PFSK-1 (cell line): ENCODE data around the gene GOLGA2.

Experiments
- FOXP2 ChIP-seq: optimal IDR thresholded peaks from 2 replicates; pipeline ENCODE3; 2011; ENCODE audit warnings: borderline replicate concordance, control low read depth, inconsistent platforms; ENCODE audit not compliant: insufficient read depth; ENCODE audit errors: extremely low read length, extremely low read depth
- POLR2AphosphoS5 ChIP-seq: IDR thresholded peaks from 2 replicates; pipeline ENCODE4 v1.6.1; 2012; ENCODE audit warnings: low read depth, mild to moderate bottlenecking, control low read depth, low read length, moderate library complexity
- SIN3A ChIP-seq: IDR thresholded peaks from 2 replicates; pipeline ENCODE4 v1.6.1; 2012; ENCODE audit warnings: mild to moderate bottlenecking, low read length, moderate library complexity, borderline replicate concordance; ENCODE audit not compliant: insufficient read depth
- TAF1 ChIP-seq: IDR thresholded peaks from 2 replicates; pipeline ENCODE4 v1.6.1; 2012; ENCODE audit warnings: low read length, control low read depth, borderline replicate concordance; ENCODE audit not compliant: insufficient read depth
- TF ChIP-seq, protein P1 (sequence below), 2 experiments: IDR thresholded peaks; 2 replicates each; pipeline versions ENCODE4 v1.6.1 to v1.8.0; 2011 to 2012; ENCODE audit warnings: low read depth in 2 of 2, low read length in 2 of 2, control low read depth in 1 of 2, inconsistent platforms in 1 of 2, mild to moderate bottlenecking in 1 of 2, moderate library complexity in 1 of 2; ENCODE audit not compliant: insufficient read depth in 1 of 2

Gene GOLGA2

DNA sequence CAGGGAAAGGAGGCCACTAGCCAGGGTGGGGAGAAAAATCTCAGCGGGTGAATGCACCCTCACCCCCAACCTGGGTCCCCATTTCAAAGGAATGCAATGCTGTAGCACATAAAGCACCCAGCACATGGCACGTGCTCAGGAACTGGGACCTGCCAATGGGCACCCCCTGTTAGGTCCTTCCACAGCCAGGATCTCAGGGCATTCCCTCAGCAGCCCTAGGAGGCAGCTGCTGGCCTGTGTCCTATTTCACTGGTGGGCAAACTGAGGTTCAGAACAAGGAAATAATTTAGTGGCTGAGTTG is 63.9 kb downstream of the GOLGA2 start:
- TF ChIP-seq SIN3A (no peak), TAF1 (no peak), FOXP2 (no peak), POLR2AphosphoS5 (no peak)
- TF ChIP-seq, protein P1, sequence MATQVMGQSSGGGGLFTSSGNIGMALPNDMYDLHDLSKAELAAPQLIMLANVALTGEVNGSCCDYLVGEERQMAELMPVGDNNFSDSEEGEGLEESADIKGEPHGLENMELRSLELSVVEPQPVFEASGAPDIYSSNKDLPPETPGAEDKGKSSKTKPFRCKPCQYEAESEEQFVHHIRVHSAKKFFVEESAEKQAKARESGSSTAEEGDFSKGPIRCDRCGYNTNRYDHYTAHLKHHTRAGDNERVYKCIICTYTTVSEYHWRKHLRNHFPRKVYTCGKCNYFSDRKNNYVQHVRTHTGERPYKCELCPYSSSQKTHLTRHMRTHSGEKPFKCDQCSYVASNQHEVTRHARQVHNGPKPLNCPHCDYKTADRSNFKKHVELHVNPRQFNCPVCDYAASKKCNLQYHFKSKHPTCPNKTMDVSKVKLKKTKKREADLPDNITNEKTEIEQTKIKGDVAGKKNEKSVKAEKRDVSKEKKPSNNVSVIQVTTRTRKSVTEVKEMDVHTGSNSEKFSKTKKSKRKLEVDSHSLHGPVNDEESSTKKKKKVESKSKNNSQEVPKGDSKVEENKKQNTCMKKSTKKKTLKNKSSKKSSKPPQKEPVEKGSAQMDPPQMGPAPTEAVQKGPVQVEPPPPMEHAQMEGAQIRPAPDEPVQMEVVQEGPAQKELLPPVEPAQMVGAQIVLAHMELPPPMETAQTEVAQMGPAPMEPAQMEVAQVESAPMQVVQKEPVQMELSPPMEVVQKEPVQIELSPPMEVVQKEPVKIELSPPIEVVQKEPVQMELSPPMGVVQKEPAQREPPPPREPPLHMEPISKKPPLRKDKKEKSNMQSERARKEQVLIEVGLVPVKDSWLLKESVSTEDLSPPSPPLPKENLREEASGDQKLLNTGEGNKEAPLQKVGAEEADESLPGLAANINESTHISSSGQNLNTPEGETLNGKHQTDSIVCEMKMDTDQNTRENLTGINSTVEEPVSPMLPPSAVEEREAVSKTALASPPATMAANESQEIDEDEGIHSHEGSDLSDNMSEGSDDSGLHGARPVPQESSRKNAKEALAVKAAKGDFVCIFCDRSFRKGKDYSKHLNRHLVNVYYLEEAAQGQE (IDR thresholded peaks at IDR 0.05; ENCODE audit: insufficient read depth in 1 of 2, low read depth in 2 of 2, low read length in 2 of 2), result no peak

DNA sequence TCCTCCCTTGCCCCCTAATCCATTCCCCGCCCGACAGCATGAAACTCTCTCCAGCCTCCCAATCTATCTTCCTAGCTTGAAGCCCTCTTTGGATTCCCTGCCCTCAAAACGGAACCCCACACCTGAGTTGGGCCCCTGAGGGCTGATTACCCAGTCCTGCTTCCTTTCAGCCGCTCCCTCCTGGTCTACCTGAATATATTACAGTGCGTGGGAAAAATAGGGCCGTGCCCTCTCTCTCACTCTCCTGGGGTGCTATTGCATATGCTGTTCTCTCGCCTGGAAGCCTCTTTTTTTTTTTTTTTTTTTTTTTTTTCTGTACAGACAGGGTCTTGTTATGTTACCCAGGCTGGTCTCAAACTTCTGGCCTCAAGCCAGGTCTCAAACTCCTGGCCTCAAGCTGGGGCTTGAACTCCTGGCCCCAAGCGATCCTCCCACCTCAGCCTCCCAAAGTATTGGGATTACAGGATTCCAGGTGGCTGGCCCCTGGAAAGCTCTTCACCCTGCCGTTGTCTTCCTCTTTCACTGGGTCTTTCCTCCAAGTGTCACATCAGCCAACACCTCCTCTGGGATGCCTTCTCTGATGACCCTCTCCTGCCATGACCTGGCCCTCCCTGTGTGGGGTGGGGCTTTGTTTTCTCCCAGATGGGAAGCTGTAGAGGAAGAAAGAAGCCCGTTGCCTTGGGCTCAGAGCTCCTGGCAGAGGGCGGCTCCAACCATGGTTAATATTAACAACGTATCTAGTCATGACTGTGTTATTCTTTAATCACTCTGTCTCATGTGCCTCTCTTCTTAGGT is 64.4 kb downstream of the GOLGA2 start:
- TF ChIP-seq FOXP2, result no peak
- TF ChIP-seq, protein P1 (IDR thresholded peaks at IDR 0.05; ENCODE audit: insufficient read depth in 1 of 2, low read depth in 2 of 2, low read length in 2 of 2), result no peak

DNA sequence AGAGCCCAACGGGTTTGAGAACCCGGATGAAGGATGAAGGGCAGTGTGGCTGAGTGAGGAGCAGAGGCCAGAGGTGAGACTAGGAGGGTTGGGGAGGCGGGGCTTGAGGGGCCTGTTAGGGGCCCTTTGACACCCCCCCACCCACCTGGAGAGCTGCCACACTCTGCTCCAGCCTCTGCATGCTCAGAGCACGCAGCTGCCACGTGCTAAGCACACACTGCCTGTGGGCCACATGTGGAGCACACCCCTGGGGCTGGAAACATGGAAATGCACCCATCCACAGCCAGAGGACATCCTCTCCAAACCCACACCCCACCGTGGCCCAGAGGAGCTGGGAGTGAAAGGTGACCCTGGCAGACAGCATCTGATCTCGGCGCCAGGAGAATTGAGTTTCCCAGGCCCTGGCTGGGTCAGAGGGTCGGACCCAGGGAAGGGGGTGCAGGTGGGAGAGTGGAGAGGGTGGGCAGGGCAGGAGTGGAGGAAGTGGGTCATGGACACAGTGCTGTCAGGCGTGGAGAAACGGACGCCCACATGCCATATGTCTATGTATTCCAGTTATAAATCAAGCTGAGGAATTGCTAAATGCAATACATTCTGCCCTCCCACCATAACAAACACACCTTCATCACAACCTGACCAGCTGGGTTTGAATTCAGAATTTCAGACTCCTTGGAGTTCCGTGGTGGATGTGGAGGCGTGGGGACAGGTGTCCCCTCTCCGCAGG is 66.7 kb downstream of the GOLGA2 start:
- no peak for TF ChIP-seq POLR2AphosphoS5
- TF ChIP-seq, protein P1 (IDR thresholded peaks at IDR 0.05; ENCODE audit: insufficient read depth in 1 of 2, low read depth in 2 of 2, low read length in 2 of 2), result no peak
- TF ChIP-seq TAF1, result no peak
- TF ChIP-seq SIN3A, result no peak
- no peak for TF ChIP-seq FOXP2

DNA sequence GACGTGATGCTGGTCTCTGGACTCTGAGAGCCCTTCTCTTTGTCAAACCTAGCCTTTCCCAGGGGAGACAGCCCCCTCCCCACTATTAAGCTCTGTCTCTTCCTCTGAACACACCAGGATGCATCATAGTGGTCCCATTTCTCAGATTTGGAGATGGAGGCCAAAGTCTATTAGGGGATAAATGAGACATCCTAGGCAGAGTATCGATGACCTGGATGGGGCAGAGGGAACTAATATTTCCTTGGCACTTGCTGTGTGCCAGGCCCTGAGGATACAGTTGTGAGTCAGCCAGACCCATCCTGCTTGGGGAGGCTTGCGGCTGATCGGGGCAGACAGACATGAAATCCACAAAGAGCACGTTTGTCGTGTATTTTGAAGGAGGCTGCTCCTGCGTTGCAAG is 67.4 kb downstream of the GOLGA2 start:
- no peak for TF ChIP-seq SIN3A
- no peak for TF ChIP-seq POLR2AphosphoS5

DNA sequence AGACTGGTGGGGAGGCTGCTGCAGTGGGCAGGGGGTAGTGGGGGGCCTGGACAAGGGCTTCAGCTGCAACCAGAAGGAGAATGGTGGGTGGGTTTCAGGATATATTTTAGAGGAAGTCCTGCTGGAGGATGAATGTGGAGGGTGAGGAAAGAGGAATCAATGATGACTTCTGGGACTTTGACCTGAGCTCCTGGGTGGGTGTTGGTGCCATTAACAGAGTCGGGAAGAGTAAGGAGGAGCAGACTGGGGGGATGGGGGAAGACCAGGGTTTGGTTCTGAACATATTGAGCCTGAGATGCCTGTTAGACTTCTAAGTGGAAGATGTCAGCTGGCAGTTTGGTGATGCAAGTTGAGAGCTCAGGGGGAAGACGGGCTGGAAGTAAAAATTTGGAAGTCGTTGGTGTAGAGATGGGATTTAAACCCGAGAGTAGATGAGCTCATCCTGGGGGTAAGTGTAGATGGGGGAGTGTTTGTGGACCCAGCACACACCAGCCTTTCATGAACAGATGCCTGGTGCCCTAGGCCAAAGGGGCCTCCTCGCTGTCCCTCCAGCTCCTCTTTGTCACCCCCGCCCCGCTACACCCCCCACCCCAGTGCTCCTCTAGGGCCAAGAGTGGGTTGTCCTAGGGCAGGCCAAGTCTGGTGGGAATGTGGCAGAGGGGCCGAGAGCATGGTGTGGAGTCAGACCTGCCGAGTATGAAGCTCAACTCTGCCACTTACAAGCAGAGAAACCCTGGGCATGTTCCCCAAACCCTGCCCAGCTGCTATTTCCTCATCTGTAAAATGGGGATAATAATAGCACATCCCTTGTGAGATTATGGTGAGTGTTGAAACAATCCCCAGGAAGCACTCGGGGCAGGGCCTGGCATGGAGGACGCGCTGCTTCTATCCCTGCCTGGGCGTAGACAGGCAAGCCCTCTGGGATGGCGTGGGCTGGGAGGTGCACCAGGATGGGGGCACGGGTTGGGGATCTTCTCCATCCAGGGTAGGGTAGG is 68.6 kb downstream of the GOLGA2 start:
- TF ChIP-seq SIN3A (no peak), FOXP2 (no peak), TAF1 (no peak)
- TF ChIP-seq, protein P1 (IDR thresholded peaks at IDR 0.05; ENCODE audit: insufficient read depth in 1 of 2, low read depth in 2 of 2, low read length in 2 of 2), result no peak
